ENCODE data around the gene MDFI. TPM values are rescaled to one million over a fixed set of nuclear protein-coding genes. Genes with fewer than 3 reads are reported as not detected.

Gene MDFI, protein sequence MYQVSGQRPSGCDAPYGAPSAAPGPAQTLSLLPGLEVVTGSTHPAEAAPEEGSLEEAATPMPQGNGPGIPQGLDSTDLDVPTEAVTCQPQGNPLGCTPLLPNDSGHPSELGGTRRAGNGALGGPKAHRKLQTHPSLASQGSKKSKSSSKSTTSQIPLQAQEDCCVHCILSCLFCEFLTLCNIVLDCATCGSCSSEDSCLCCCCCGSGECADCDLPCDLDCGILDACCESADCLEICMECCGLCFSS
- total RNA-seq (2021) (19.4 and 22.6 TPM in 2 replicates), Bru-seq, nascent RNA (percentile 60 among the genes with signal in this experiment), BruChase-seq, experiment 1, labeled RNA remaining after a 2-hour chase (percentile 47 among the genes with signal in this experiment), BruChase-seq, experiment 2, labeled RNA remaining after a 6-hour chase (percentile 60 among the genes with signal in this experiment)
- long read RNA-seq, result 0 reads

DNA sequence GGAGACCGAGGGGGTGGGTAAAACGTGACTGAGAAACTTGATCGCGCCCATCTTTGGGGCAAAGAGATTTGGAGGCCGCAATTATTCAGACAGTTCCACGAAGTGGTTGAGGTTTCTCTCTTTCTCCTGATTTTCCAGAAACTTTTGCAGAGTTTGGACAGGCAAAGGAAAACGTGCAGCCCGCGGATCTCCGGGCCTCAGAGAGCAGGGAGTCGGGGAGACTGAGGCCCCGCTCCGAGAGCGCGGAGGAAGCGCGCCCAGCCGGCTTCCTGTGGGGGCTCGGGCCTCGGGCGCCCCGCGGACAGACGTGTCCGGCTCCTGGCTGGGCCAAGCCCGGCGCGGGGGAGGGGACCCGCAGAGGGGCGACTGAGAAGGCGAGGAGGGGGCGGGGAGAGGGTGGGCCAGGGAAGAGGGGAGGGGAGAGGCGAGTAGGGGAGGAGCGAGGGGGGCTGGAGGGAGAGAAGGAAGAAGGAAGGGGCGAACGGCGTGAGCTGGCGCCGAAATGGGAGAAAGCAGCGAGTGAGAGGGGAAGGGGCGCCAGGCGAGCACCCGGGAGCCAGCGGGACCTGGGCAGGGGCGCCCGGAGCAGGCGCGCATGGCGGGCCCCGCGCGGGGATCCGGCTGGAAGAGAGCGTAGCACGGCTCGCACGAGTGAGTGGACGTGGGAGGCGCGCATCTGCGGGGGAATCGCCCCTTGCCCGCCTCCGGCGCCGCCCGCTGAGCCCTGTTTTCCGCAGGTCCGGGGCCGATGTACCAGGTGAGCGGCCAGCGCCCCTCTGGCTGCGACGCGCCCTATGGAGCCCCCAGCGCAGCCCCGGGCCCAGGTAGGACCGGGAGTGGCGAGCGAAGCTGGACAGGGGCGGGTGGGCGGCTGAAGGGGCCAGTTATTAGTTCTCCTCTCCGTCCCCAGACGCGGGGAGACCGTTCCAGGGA, at the start of gene MDFI:
TSS of gene MDFI (plus strand) at position 467 of the 933 bp plus-strand sequence. CDS start at position 749, 282 bp downstream.
- H3F3A ChIP-seq (ENCODE audit: insufficient read depth, low read depth), result no peaks in the 10 kb centered on the region
- BruUV-seq (replicated peaks), result no TSS peak
- peak within 1 kb of the TSS; percentile 47 for H3K27ac ChIP-seq
- ChIA-PET CTCF (interaction anchor here (0.6 kb wide), 1 partner anchor 289 kb away, joined by 4 read pairs; no protein-coding TSS in a partner anchor), POLR2A (ENCODE audit: unreplicated experiment) (no interaction called here)
- H3K9me2 ChIP-seq (ENCODE audit: insufficient read depth), result no peaks in the 10 kb centered on the region
- no peaks in the 10 kb centered on the region for H4K20me1 ChIP-seq (ENCODE audit: insufficient read depth)
- DNase-seq, result no peak
- H3K9me3 ChIP-seq (ENCODE audit: insufficient read depth, low read depth), result no peaks in the 10 kb centered on the region
- H3K36me3 ChIP-seq (ENCODE audit: low read depth), result no peaks in the 10 kb centered on the region
- H3K4me1 ChIP-seq (replicated peaks; ENCODE audit: insufficient read depth), result peaks cover 12% of the 10 kb centered on the region
- H3K4me2 ChIP-seq, result peak within 1 kb of the TSS; percentile 84
- H2AFZ ChIP-seq, result peak within 1 kb of the TSS; percentile 87
- no peaks in the 10 kb centered on the region for H3K79me2 ChIP-seq (ENCODE audit: low read depth)
- no peaks in the 10 kb centered on the region for H3K27me3 ChIP-seq (ENCODE audit: insufficient read depth, low read depth)
- H3K4me3 ChIP-seq, result peak within 1 kb of the TSS; percentile 85
- no peak for TF ChIP-seq EZH2 (IDR thresholded peaks at IDR 0.05; ENCODE audit: low read depth)
- TF ChIP-seq, protein P1, sequence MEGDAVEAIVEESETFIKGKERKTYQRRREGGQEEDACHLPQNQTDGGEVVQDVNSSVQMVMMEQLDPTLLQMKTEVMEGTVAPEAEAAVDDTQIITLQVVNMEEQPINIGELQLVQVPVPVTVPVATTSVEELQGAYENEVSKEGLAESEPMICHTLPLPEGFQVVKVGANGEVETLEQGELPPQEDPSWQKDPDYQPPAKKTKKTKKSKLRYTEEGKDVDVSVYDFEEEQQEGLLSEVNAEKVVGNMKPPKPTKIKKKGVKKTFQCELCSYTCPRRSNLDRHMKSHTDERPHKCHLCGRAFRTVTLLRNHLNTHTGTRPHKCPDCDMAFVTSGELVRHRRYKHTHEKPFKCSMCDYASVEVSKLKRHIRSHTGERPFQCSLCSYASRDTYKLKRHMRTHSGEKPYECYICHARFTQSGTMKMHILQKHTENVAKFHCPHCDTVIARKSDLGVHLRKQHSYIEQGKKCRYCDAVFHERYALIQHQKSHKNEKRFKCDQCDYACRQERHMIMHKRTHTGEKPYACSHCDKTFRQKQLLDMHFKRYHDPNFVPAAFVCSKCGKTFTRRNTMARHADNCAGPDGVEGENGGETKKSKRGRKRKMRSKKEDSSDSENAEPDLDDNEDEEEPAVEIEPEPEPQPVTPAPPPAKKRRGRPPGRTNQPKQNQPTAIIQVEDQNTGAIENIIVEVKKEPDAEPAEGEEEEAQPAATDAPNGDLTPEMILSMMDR (conservative IDR thresholded peaks at IDR 0.05), result no peak
- intact Hi-C loops (cut with micrococcal nuclease; ENCODE audit: unreplicated experiment), result no loop called here

DNA sequence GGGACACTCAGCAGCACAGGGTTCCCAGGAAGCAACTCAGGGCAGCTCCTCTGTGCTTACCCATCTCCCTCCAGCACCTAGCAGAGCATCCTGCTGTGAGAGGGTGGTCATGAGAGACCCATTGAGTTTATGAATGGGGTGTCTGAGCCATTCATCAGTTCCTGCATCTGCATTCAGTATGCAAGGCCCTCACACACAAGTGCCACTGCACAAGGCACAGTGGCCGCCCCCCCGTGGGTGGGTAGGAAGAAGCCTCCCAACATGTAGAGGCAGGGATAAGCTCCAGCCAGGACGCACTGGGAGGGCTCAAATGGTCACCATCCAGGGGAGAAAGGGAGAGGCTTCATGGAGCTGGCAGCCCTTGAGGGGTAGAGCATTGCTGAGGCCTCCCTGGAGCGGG, 49.0 kb upstream of the MDFI start:
- Histone ChIP-seq H2AFZ (no peak overlapping the region), H3K9me3 (ENCODE audit: insufficient read depth, low read depth) (no peaks in the 10 kb centered on the region), H3K27me3 (ENCODE audit: insufficient read depth, low read depth) (no peaks in the 10 kb centered on the region), H3K79me2 (ENCODE audit: low read depth) (no peaks in the 10 kb centered on the region), H3K9me2 (ENCODE audit: insufficient read depth) (no peaks in the 10 kb centered on the region), H3F3A (ENCODE audit: insufficient read depth, low read depth) (0 out of 2 replicates have a peak, but pooled peaks cover 7% of the 10 kb centered on the region), H3K36me3 (ENCODE audit: low read depth) (no peaks in the 10 kb centered on the region), H3K4me2 (no peak overlapping the region), H3K4me3 (no peak overlapping the region), H3K27ac (no peak overlapping the region), H4K20me1 (ENCODE audit: insufficient read depth) (no peaks in the 10 kb centered on the region), H3K4me1 (replicated peaks; ENCODE audit: insufficient read depth) (0 out of 2 replicates have a peak, but pooled peaks cover 6% of the 10 kb centered on the region)
- TF ChIP-seq, protein P1 (conservative IDR thresholded peaks at IDR 0.05), result no peak
- TF ChIP-seq EZH2 (IDR thresholded peaks at IDR 0.05; ENCODE audit: low read depth), result no peak
- no peak for DNase-seq
- intact Hi-C loops (cut with micrococcal nuclease; ENCODE audit: unreplicated experiment), result no loop called here
- POLR2A ChIA-PET (ENCODE audit: unreplicated experiment), result no interaction called here
- CTCF ChIA-PET, result no interaction called here
- no TSS peak for BruUV-seq (replicated peaks)

All from PC-9 (cell line).